Right ventricle myocardium inferior (tissue), 1 donor: ENCODE data around the gene ANKRD13D. TPM values are rescaled to one million over a fixed set of nuclear protein-coding genes. Genes with fewer than 3 reads are reported as not detected.
"Not testable (repeated sequence)": the region's sequence is repeated elsewhere in the genome, so short reads cannot be mapped to it uniquely, and the experiment has no call there.

ENCODE experiments used
- ATAC-seq: fragments of 200-7000 bp; cut with Tn5 transposase; one replicate; pipeline ENCODE4 v1.9.1; 2020; ENCODE audit warnings: mild to moderate bottlenecking, moderate library complexity
- DNase-seq: peaks from one replicate; pipeline ENCODE4 v3.0.0; 2021; ENCODE audit errors: missing footprints
- intact Hi-C: fragments of 100-400 bp; cut with DNase I; formaldehyde crosslinking; loops from one replicate; pipeline ENCODE4 v1.11.0; 2022
- total RNA-seq: library from RNA; stranded (reverse); fragmentation: NEBNext Ultra II Directional; extraction: Animal tissue kit (Norgen Biotek cat#: 25700); gene quantifications from one replicate; pipeline ENCODE4 v1.2.1, GENCODE V29; 2021
- donor health status: DM: no; HTN: yes; CAD: no; lungs with severe emphysema.

The ANKRD13D gene
- total RNA-seq, 1 donor from 2014 or later: 15.2 TPM

- intact Hi-C loops: no loop called here
- ATAC-seq (no peak), DNase-seq (peak; percentile 11)
Measured at GRCh38 chr11:67309166-67309565, 20.1 kb downstream of the ANKRD13D start.

- ATAC-seq (no peak), DNase-seq (peak; percentile 37)
- intact Hi-C loops: no loop called here
Measured at GRCh38 chr11:67309661-67310061, 20.6 kb downstream of the ANKRD13D start.

GRCh38 chr11:67310246-67311050 lies 21.3 kb downstream of the ANKRD13D start:
- intact Hi-C loops: no loop called here
- DNase-seq (peak; percentile 67), ATAC-seq (no peak)

- peak; percentile 37 for DNase-seq
- no peak for ATAC-seq
- intact Hi-C loops: no loop called here
Measured at GRCh38 chr11:67311051-67311555, 22.0 kb downstream of the ANKRD13D start.

- intact Hi-C loops: no loop called here
- DNase-seq: peak; percentile 16
- ATAC-seq: no peak
Measured at GRCh38 chr11:67311556-67312082, 22.5 kb downstream of the ANKRD13D start.

- intact Hi-C loops: no loop called here
- no peak for ATAC-seq
- no peak for DNase-seq
Measured at GRCh38 chr11:67312187-67313021, 23.3 kb downstream of the ANKRD13D start.

- intact Hi-C loops: no loop called here
- ATAC-seq: no peak
- DNase-seq: peak; percentile 45
Measured at GRCh38 chr11:67313125-67313890, 24.2 kb downstream of the ANKRD13D start.

GRCh38 chr11:67314218-67314617 lies 25.1 kb downstream of the ANKRD13D start:
- ATAC-seq (no peak), DNase-seq (no peak)
- intact Hi-C loops: no loop called here

- ATAC-seq (no peak), DNase-seq (no peak)
- intact Hi-C loops: loop anchor here (5.0 kb wide), 1 partner anchor 233 kb away; no protein-coding TSS in a partner anchor
Measured at GRCh38 chr11:67315325-67315909, 26.3 kb downstream of the ANKRD13D start.

- intact Hi-C loops: loop anchor here (1.0 to 5.0 kb wide), 3 partner anchors 51 to 235 kb away; partner anchors contain the start of gene GRK2
- no peak for DNase-seq
- no peak for ATAC-seq
Measured at GRCh38 chr11:67316882-67317204, 27.7 kb downstream of the ANKRD13D start.

- intact Hi-C loops: loop anchor here (1.0 to 5.0 kb wide), 3 partner anchors 51 to 235 kb away; partner anchors contain the start of gene GRK2
- peak; percentile 94 for ATAC-seq
- DNase-seq: peak; percentile 97
Measured at GRCh38 chr11:67317205-67317887, 28.2 kb downstream of the ANKRD13D start.

- intact Hi-C loops: loop anchor here (1.0 to 5.0 kb wide), 3 partner anchors 52 to 236 kb away; partner anchors contain the start of gene GRK2
- peak; percentile 1 for ATAC-seq
- no peak for DNase-seq
Measured at GRCh38 chr11:67317888-67318555, 28.9 kb downstream of the ANKRD13D start.

- intact Hi-C loops: loop anchor here (5.0 kb wide), 1 partner anchor 237 kb away; no protein-coding TSS in a partner anchor
- not testable (repeated sequence) for ATAC-seq
Measured at GRCh38 chr11:67318876-67319275, 29.8 kb downstream of the ANKRD13D start.

GRCh38 chr11:67320011-67320410 lies 30.9 kb downstream of the ANKRD13D start:
- intact Hi-C loops: no loop called here
- no peak for DNase-seq
- ATAC-seq: no peak

More at GRCh38 chr11:67318876-67319275, 29.8 kb downstream of the ANKRD13D start:
- not testable (repeated sequence) for DNase-seq

- DNase-seq (peak; percentile 7), ATAC-seq (no peak)
- intact Hi-C loops: no loop called here
Measured at GRCh38 chr11:67320691-67321090, 31.6 kb downstream of the ANKRD13D start.

- intact Hi-C loops: no loop called here
- ATAC-seq: no peak
- DNase-seq: peak; percentile 42
Measured at GRCh38 chr11:67321313-67321871, 32.3 kb downstream of the ANKRD13D start.

GRCh38 chr11:67322049-67322448 lies 32.9 kb downstream of the ANKRD13D start:
- intact Hi-C loops: no loop called here
- ATAC-seq (no peak), DNase-seq (no peak)
